NK-92 (cell line): Measurements from ENCODE around the gene DOCK2.
"Not testable (repeated sequence)": the region's sequence is repeated elsewhere in the genome, so short reads cannot be mapped to it uniquely, and the experiment has no call there.

Experiments
- DNase-seq: peaks from one replicate; lab custom pipeline; 2025; ENCODE audit not compliant: unreplicated experiment; lab: John Stamatoyannopoulos, UW

The DOCK2 gene

DNA sequence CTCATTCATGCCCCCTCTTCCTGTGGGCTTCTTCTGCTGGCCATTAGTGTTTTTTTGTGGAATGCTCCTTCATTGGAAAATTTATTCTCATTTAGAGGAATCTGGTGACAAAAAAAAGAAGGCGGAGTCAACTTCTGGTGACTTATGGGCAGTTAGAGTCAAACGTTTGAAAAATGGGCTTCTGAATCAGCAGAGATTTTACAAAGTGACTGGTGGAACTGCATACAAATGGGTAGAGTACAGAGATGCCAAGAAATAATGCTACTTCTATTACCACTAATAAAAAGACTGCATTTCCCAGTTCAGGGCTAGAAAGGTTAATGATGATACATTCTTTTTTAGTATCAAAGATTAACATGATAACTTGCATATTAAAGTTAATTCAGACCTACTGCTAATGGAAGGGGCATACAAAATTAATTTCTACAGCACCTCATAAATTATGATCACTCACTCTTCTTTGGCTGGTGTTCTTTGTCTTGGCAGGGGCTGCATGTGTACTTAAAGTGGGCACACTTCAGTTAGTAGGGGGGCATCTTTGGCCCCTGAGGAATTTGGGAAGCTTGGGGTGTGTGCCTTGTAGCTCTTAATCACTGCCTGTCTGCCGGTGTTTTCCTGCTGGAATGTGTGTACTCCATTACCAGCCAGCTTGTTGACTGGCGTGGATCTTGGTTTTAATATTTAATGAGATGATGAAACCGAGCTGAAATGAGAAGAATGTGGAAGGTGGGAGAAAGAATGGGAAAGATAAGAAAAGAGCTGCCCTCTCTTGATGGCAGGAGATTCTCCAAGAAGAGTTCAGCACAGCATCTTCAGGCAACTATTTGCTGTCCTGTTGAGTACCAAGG lies 148.9 kb downstream of the DOCK2 start:
- DNase-seq = no peak

DNA sequence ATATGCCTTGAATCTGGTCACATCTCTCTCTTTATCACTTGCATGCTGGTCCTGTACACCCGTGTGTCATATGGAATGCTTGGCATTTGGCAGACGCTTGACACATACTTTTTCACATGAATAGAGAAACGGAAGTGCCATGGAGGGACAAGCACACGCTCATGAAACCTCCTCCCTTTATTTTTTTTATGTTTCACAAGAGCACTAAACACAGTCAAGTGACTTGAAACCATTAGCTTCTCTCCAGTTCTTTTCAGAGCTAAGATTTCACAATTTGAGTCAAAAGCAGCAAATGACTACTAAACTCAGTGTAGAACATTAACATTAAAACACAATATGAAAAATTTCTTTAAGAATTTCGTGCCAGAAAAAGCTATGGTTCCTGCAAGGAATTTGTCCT lies 151.1 kb downstream of the DOCK2 start:
- DNase-seq = no peak

DNA sequence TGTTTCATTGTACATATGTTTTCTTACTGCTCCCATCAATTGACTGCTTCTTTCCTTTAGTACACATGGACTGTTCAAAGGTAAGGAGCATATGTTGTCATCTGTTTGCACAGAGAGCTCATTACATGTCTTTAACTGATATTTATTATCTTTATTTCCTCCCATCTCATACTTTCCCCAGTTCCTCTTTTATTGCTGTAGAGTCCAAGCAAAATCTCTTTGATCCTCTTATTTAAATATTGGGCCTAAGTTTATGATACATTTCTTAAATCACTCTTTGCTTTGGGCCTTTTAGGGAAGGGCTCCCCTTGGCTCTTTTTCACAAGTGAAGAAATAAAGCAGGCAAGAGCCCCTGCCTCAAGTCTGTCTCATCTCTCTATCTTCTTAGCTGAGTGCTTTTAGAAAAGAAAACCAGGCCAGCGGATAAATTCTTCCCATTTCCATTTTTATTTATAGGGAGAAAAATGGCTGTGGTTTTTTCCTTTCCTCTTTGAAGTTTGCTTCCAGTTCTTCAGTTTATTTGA lies 152.4 kb downstream of the DOCK2 start:
- DNase-seq = no peak

DNA sequence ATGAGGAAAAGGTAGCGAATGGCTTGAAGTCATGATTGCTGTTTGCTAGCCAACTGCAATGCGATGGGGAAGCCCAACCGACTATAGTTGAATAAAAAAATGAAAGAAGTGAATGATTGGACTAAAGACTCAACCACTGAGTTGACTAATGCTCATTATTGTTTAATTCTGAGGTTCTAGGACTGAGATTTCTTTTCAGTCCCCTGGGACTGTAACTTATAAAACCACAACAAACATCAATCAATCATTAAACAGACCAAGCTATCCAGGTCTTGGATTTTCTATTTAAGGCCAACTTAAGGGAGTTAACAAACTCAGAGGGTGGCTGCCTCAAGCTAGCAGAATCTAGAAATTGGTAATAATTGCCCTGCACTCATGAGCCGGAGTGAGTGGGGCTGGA lies 154.2 kb downstream of the DOCK2 start:
- DNase-seq = no peak

DNA sequence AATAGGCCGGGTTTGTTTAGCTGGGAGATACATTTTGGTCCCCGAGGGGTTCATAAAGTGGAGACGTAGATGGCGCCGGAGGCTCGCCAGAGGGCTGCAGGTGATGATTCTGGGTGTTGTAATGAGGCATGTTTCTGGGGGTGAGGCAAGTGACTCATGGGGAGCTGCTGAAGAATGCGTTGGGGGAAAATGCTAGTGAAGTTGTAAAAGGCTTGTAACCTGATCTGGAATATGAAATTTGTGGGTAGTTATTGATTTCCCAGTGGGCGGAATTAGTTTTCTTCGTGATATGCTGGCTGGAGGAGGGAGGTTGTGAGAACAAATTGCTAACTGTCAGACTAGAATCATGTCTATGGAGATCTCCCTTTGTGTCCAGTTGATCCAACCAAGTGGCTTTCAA lies 158.3 kb downstream of the DOCK2 start:
- DNase-seq = no peak

DNA sequence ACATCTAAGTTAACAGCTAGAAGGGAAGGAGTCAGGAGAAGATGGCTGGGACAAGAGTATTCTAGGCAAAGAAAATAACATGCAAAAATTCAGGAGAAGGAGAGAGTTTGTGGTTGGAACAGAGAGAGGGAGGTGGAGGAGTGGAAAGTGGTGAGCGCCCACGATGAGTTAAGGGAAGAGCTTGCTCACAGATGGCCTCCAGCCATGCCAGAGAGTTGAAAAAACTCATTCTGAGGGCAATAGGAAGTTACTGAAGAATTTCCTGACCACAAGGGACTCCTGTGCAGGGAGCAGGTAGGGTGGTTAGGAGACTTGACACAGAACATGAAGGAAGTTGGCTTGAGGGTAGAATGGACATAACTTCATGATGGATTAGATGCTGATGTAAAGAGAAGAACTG lies 159.7 kb downstream of the DOCK2 start:
- DNase-seq = no peak

DNA sequence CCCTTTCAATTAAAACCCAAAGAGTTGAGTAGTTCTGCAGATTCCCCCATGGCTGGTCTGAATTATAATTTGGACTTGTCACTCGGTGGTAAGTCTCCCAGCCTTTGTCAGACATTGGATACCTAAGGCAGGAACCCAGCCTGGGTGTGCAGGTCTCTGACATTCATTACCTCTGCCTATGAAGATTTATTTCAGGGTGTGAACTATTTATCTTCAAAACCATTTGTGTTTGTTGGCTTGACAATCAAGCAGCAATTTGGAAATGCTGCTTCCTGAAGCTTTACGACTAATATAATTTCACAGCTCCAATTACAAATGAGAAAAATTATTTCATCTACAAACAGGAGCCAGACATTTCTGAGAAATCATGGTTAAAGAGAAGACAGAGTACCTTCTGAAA lies 160.5 kb downstream of the DOCK2 start:
- DNase-seq = no peak

DNA sequence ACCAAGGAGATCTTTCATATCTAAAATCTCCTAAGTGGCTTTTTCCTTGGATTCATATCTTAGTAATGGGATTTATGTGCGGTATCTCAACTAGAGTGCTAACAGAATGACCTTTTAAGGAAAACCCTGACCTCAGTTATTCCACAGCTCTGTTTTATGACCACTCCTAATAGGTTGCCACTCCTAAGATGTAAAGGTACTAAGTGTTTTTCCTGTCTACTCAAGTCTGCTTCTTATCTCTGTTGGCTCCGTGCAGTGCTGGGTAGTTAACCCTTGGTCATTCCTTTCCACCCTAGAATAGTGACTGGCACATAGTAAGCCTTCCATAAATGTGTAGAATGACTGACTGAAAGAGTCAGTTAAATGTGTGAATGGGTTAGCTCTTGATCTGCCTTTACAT lies 161.4 kb downstream of the DOCK2 start:
- no peak for DNase-seq

DNA sequence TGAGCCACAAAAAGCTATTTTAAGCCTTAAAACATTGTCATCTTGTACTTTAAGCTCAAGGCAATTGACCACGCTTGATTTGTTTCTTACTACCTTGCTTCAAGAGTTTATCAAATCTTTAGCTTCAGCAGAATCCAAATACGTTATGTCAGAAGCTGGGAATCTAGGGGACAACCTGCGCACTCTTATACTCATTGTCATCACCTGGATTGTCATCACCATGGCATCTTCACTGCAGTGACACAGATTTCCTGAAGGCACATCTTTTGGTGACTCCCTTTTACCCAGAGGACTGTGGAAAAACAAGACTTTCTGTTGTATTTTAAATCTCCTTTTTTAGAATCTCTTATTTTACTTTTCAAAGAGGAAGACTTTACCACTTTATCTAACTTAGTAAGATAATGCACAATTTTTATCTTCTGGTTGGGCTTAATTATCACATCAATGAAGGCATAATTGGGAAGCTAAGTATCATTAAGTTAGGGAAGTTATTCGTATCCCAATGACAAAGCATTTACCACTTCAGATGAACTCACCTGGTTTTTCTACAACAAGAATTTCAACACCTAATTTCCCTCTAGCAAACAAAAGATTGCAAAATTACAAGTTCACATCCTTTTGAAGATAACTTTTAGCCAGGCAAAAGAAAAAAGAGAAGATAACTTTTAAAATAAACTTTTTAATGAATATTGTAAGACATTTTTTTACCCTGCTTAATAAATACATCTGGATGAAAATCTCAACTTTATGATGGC lies 162.0 kb downstream of the DOCK2 start:
- no peak for DNase-seq

DNA sequence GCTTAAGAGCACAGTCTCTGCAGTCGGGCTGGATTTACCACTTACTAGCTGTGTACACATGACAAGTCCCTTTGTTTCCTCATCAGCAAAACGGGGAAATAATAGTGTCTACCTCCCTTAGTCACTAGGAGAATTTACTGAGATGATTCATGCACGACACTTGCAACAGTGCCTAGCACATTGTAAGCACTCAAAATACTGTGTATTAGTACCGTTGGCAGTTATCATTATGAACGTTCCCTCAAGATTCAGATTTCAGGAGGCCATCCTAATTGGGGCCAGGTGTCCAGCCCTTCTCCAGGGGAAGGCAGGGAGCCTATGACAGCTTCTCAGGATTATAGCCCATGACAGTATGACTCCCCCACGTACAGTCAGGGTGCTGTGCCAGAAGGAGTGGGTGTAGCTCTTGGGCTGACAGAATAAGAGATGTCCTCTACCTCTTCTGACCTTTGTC lies 164.3 kb downstream of the DOCK2 start:
- no peak for DNase-seq

DNA sequence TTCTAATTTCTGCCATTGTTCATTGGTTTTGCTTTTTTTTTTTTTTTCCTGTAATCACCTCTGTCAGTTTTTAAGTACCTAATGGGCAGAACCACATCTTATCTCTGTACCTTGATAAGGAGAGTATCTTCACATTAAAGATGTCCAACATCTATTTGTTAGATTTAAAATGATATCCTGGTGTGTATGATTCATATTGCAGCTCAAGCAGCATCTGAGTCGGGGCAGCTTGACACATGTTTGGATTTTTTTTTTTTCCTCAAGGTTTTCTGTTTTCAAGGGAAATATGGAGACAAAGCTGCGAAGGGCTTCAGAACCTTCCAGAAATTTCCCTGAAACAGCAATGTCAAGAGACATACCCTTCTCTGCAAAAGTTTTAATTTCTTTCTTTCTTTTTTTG lies 164.7 kb downstream of the DOCK2 start:
- no peak for DNase-seq

DNA sequence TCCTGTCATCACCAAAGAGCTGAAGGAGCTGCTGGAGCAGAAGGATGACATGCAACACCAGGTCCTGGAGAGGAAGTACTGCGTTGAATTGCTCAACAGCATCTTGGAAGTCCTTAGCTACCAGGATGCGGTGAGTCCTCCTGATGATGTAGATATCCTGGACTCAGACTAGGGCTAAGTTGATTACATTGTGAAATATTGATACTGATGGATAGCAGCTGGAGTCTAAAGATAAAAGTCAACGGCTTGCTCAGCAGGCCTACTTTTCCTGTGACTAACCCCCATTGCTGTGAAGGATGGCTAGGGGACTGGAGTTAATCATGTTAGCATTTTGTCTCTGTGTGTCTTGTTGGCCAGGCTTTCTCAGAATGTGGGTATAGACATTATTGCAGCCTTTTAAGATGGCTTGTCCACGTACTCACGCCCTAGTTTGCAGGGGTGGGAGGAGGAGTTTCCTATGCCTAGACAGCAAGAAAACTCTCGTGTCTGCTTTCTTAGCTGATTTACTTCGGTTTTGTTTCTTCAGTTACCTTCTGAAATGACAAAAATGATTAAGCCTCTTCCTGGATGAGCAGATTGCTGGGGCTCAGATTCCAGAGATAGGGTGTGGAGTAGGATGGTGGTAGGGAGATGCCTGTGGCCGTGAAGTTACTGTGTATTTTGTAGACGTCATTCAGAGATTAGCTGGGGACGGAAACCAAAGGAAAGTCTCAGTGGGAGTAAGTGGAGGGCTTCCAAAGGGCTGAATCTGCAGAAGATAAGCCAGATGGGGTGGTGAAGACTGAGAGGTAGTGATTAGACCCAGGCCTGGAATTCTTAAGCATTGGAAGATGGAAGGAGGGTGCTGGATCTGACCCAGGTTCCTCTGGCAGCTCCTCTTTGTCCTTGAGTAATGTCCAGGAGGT lies 166.3 kb downstream of the DOCK2 start:
- no peak for DNase-seq

DNA sequence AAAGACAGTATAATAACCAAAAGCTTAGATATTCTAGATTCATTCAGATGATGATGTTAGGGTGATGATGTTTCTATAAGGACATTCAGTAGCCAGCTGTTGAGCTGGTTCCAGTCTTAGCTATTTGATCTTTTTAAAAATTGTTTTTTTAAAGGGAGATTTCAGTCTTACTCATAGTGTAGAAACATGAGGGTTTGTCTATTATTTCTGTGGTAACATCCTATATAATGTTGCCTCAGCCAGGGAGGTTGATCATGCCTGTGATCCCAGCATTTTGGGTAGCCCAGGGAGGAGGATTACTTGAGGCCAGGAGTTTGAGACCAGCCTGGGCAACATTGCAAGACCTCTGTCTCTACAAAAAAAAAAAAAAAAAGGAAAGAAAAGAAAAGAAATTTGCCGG lies 167.8 kb downstream of the DOCK2 start:
- no peak for DNase-seq

DNA sequence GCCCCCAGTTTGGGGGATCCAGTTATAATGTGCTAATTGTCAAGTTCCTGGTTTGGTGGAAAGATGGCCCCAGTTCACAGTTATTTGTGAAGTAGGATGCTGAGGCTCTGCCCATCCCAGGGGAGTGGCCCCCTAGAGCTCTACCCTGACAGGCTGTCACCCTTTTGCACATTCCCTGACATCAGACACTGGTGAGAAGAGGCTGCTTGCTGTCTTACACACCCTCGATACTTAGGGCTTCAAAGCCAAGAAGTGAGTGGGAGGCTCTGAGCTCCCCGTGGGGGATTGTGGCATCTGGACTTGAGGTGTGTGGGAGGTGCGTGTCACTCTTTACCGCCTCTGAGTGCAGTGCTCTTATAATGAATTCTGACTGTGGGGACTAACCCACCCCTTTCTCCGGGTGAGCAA lies 168.5 kb downstream of the DOCK2 start:
- DNase-seq = no peak

DNA sequence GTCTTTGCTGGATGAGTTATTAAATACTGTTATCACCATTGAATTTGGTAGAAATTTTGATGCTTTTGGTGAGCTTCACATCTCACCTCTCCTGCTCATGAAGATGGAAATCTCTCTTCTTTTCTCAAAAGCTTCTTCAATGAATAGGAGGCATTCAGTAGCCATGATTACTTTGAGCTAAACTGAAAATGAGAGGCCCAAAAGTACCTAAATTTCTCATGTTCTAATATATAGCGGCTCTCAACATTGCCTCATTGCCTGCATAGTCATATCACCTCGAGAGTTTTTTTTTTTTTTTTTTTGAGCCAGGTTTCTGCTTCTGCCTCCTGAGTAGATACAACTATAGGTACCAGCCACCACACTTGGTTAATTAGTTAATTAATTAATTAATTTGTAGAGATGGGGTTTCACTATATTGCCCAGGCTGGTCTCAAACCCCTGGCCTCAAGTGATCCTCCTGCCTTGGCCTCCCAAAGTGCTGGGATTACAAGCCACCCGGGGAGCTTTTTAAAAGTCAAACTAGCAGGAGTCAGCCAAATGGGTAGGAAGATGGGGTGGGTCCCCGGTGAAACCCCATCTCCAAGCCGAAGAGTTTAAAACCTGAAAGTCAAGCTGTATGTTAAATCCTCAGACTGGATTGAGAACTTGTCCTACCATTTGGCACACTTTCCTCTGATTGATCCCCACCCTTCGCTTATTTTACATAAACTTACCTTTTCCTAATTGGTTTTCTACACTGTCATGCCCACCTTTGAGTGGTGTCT lies 169.0 kb downstream of the DOCK2 start:
- no peak for DNase-seq

DNA sequence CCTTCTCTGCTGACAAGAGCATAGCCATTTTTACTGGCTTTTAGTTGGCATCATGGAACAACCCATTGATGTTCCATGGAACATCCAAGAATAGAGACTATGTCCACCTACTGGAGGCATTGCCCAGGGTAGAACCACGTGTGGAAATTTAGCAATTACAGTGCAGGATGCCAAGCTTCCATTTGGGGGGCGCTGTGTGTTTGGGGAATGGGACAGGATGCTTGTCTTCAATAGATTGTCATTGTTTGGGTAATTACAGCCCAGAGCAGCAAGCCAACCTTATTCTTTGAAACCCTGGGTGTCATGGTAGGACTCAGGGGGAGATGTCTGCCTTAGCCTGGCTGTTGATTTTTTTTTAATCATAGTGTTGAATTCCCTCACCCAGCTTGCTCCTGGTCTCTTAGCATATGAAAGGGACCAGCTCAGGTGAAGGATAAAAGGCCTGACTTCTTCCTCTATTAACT lies 171.1 kb downstream of the DOCK2 start:
- no peak for DNase-seq

DNA sequence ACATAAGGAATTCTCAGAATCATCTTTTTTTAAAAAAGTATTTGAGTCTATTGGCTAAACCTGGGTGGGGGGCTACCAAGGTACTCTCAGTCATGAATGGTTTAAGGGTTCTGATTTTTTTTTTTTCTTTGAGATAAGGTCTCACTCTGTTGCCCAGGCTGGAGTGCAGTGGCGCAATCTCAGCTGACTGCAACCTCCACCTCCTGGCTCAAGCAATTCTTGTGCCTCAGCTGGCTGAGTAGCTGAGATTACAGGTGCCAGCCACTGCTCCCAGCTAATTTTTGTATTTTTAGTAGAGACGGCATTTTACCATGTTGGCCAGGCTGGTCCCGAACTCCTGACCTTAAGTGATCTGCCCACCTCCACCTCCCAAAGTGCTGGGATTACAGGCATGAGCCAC lies 171.8 kb downstream of the DOCK2 start:
- DNase-seq = not testable (repeated sequence)

DNA sequence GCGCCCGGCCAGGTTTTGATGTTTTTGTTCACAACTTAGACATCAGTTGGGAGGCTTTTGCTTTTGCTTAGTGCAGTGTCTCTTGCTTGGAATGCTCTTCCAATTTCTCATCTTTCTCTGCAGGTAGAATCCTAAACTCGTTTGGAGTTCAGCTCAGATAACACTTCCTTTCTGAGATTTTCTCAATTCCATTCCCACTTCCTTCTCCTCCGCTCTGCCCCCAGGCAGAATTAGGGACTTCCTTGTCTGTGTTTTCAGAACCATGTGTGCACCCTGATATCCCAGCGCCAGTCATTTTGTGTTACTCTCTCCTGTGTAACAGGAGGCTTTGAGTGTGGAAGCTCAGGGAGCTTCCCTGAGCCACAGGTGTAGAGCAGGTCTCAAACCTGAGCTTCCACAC lies 172.2 kb downstream of the DOCK2 start:
- DNase-seq = no peak

DNA sequence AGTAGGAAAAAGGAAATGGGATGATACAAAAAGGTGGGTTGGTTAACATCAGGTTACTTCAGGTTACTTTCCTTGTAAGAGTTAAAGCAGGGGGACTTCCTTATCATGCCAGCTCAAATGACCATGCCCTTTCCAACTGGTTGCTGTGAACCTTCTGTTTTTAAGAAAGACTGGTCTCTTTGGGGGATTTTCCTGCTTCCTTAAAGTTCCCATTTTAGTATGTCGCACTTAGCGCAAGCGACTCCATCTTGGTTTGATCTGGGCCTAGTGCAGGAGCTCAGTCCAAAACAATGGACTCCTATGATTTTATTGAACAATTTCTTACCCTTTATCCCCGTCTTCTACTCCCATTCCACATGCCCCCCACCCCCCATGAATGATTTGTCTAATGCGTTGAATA lies 173.4 kb downstream of the DOCK2 start:
- no peak for DNase-seq

DNA sequence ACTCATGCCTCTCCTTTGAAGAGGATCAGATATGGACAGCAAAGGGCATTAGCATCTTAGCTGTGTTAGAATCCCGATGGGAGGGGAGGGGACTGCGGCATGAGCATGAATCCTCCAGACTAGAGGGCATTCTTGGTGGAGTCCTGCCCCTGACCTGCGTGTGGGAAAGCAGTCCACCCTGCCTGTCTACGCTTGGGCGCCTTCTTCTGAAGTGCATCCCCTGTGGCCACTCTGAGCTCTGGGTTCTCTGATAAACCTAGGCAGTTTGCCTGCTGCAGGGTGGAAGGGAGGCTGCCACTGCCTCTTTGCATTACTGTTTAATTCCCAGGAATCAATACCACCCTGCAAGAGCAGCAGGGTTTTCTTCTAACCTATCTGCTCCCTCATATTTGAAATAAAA lies 173.9 kb downstream of the DOCK2 start:
- DNase-seq = no peak
